GM18867 (cell line): Measurements from ENCODE around the gene PRR16.
"Not testable (repeated sequence)": the region's sequence is repeated elsewhere in the genome, so short reads cannot be mapped to it uniquely, and the experiment has no call there.

Experiments
- ATAC-seq: cut with Tn5 transposase; IDR thresholded peaks from one replicate; pipeline ENCODE4 v1.9.1; 2021; ENCODE audit warnings: mild to moderate bottlenecking, moderate library complexity; ENCODE audit not compliant: unreplicated experiment

PRR16 gene

DNA sequence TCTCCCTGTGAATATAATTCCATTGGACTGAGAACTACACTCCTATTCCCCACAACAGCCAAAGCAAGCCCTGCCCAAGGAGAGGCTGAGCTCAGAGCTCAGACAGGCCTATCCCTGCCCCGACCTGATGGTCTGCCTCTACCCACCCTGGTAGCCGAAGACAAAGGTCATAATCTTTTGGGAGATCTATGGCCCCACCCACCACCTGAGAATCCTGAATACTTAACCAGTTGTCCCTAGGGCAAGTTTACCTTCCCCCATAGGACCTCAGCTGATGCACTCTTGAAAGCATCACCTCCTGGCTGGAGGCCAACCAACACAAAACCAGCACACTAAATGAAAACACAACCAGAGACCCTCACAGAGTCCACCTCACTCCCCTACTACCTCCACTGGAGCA lies 167.5 kb downstream of the PRR16 start:
- no peak for ATAC-seq

DNA sequence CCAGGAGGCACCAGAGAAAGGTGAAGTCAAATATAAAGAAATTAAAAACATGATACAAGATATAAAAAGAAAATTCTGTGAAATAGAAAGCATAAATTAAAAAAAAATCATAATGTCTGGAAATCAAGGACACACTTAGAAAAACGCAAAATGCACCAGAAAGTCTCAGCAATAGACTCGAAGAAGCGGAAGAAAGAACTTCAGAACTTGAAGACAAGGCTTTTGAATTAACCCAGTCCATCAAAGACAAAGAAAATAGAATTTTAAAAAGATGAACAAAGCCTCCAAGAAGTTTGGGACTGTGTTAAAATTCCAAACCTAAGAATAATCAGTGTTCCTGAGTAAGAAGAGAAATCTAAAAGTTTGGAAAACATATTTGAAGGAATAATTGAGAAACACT lies 168.3 kb downstream of the PRR16 start:
- ATAC-seq, result no peak

DNA sequence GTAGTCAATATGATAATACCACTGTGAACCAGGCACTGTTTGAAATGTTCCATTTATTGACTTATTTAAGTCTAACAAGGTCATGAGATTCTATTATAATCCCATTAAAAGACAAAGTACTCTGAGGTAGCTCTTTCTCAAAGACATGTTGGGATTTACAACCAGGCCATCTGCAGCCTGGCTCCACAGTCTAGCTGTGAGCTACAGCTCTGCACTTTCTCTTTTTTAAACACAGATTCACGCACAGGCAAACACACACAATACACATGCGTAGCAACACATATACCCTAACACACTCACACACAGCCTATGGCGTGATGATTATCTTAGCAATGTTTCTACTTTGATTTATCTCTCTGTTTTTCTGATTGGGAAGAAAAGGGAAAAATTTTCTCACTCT lies 174.3 kb downstream of the PRR16 start:
- ATAC-seq, result no peak

DNA sequence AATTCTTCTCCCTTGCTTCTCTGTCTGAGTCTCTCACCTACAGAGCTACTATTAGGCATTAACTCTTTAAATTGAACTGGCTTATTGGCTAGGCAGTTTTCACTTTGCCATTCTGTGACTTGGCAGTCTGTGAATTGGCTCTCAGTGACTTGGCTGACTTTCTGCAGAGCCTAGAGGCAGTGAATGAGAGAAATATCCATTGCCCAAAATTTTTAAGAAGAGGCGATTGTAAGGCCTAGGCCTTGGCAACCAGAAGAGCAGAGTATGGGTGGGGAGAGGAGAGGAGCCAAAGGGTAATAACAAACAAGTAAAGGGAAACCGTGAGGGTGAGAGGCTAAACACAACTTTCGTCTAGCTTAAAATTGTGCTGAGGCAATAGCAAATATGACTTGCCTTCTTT lies 176.7 kb downstream of the PRR16 start:
- no peak for ATAC-seq

DNA sequence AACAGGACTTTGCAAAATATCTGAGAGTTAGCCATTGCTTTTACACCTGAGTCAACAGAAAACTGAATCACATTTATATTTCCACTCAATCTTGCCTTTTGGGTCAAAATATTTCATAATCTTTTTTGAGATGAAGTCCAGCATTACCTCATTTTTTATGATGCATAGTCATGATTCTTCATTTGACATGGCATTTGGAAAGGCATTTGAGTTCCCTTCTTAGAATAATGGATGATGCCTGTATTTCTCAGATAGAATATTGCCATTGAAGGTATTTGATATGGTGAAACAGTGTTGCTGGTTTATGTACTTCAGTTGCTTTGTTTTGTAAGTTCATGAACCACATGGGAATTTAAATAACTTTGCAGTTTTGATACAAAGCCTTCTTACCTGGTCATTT lies 180.4 kb downstream of the PRR16 start:
- ATAC-seq, result no peak

DNA sequence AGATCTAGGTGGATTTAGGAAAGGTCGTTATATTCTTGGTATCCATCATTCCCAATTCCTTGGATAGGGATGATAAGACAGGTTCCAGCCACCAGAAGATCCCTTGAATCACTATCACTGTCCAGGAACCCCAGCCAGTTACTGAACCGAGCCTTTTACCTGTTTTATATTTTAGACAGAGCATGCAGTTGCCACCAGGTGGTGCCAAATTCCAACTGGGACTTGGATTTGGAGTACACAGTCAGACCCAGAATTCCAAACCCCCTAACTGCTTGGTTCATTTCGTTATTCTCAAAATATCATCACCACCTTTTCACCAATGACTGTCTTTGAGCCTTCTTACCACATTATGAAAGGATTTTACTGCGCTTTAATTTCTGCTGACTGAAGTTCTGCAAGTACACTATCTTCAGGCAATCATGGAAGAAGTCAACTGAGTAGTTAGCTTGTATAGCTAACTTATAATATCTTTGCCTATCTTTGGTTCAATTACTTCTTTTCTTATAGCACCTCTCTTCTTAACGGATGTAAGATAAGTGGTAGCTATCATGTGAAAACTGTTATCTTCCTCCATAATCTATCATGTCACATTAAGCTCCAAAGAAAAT lies 191.8 kb downstream of the PRR16 start:
- peak; percentile 79 for ATAC-seq

DNA sequence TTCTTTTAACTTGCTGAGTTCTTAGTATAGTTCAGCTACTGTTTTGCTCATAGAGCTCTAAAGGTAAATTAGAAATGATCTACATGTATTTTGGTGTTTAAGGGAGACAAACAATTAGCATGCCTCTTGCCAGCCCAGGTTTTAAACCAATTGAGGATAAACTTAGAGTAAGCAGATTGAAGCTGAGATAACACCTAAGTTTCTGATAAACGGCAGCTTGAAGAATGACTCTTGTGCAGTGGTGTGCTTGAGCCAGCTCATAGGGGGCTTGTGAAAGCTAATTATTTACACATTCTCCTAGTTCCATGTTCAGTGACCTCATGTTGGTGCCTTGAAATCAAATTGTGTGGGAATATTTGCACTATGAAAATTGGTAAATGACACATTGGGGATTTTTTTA lies 193.0 kb downstream of the PRR16 start:
- no peak for ATAC-seq

DNA sequence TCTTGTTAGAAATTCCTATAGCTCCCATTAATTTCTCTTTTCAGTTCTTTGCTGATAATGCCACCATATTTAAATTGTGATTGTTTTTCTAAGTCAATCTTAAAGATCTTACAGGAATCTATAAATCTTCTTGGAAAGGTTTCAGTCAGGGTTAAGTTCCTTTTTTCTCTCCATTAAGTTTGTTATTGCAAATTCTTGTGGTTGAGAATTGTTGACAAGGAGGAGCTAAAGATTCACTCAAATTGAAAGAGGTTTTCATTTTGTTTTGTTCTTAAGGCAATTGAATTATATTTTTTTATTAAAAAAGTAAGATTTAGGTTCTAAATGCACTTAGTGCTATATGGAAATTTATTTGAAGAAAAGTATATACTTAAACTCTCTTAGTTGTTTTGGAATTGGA lies 213.4 kb downstream of the PRR16 start:
- ATAC-seq, result no peak

DNA sequence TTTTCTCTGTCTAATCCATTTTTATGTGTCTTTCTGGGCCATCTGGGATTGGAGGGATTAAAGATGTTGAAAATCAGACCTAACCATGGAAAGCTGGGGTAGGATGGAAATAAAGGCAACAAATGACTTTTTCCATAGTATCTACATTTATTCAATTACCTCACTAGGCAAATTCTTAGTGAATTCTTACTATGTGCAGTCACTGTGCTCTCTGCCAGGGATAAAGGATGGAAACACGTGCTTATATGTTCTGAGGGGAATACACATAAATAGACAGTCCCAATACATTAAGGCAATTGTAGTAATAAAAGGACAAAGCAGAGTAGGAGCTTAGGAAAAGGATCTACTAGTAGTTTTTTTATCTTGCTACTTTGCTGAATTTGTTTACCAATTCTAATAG lies 214.2 kb downstream of the PRR16 start:
- no peak for ATAC-seq

DNA sequence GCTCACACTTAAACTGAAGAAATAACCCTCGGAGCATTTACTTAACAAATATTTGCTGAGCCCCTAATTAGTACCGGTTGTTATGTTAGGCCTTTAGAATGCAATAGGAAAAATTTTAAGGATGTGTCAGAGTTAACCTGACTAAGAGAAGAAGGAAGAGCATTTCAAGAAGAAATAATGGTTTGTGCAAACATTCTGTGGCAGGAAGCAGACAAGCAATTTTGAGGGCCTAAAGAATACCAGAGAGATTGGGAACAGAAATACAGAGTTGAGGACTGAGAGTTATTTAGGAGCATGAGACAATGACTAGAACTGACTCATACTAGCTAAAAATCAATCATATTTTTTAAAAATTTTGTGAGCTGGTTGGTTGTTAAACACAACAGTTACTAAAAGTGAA lies 218.8 kb downstream of the PRR16 start:
- ATAC-seq, result no peak

DNA sequence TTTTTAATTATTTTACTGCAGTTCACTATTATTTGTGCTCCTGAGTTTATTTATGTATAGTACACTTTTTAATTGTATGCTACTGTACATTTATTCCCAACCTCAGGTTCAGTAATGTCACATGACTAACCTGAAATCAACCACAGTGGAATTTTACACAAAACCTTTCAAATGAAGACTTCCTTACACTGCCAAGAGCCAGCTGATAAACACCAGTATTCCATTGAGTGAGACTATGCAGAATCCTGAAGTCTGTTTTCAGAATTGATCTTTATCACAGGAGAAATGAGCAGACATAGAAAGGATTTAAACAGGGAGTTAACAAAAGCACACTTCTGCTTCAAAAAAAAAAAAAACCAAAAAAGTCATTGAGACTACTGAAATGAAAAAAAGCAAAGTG lies 219.5 kb downstream of the PRR16 start:
- no peak for ATAC-seq

DNA sequence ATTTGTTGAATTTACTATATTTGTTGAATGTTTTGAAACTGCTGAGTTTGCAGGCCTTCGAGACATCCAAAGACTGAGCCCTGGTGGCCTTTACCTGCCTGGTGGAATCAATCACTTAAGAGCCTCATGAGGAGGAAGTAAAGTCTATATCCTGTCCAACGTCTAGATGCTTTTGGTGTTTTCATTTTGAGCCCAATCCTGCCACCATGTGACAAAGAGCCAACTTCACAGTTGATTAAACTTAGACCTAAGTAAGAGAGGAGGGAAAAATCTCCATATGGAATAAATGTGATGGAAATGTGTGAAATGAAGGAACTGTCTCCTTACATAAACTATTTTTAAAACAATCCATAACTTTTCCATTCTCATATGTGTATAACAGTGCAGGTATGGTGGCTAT lies 220.1 kb downstream of the PRR16 start:
- ATAC-seq, result no peak

DNA sequence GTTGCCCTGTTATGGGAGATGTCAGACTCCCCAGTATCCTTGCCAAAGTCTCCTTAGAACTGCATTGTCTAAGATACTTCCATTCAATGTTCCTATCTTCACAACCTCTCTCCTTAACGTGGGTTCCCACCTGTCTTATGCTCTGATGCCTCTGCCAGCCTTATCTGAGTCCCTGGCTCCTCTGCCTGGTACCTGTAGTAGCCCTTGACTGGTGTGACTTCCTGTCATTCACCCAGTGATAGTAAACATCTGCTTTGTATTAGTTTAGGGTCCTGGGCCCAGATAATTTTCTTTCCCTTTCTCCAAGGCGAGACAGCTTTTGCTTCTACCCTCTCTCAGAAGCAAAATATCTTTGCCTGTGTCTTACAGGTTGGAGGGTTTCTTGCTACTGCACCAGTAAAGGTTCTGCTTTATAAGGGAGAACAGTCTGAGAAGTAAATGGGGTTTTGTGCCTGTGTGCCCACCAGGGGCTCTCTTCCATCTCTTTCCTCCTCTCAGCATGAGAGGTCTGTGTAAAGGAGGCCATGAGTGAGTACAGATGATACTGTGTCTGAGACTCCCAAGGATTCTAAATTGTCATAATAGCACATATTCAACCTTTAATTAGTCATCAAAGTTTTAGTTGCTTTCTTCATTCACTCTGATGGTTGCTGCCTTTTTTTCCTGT lies 220.8 kb downstream of the PRR16 start:
- ATAC-seq, result no peak

DNA sequence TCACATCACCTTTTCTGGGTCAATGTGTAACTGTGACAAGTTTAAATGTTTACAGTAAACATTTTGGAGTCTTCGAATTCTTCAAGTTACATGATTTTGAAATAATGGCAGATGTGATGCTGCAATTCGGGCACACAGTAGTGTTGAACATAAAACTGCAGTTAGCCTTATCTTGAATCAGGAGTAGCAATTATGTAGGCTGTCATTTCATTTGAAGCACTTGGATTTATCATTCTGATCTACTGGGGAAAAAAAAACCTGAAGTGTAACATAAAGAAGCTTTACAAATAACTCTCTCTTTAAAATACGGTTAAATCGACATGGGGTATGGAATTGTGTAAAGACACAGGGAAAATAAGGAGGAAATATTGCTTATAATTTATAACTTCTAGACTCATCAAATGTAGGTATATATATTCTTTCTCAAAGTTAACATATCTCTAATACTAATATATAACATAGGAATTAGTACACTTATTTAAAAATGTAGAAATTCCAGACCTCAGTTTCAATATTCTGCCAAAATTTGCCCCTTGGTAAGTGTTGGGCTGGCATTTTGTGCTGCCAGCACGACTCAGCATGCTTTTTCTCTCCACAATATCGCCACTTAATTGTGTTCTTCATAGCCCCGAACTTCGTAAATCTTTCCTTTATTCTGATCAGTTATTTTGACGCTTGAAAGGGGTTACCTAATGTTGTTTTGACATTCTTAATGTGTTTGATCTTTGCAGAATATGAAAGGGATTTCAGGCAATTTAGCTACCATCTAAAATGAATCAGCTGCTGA lies 226.7 kb downstream of the PRR16 start:
- no peak for ATAC-seq

DNA sequence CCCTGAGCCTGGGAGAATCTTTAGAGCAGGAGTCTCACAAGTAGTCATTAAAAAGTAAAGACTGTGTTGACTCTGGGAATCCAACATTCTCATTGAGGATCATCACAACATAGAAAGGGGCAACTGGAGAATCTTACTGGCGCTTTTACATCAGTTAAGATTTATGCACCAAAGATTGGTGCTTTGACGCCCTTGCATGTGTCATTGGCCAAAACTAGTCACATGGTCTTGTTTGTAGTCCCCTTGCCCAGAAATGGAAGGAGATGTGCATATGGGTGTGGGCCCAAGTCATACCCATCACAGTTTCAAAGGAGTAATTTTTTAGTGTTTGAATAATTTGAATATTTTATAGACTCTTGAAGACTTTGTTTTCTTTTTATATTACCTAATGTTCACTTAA lies 228.2 kb downstream of the PRR16 start:
- no peak for ATAC-seq

DNA sequence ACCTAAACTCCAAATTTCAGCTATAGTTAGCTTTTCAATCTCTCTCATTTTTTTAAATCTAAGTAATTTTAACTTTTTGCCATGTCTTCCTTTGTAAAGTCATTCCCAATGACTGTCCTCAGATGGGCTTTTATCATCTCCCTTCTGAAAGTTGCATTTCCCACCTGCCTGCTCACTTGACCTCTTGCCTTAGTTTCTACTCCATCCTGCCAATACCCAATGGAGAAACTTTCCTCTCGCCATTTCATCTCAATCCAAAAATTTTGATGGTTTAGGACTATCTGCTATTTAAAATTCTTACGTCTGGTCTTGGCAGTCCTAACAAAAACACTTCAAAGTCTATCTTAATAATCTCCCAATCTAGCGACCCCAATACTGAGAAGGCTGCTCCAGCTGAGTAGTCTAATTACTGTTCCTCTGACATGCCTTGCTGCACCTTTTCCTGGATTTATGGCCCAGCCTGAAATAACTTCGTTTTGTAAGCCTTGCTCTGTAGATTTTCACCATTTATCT lies 231.3 kb downstream of the PRR16 start:
- no peak for ATAC-seq

DNA sequence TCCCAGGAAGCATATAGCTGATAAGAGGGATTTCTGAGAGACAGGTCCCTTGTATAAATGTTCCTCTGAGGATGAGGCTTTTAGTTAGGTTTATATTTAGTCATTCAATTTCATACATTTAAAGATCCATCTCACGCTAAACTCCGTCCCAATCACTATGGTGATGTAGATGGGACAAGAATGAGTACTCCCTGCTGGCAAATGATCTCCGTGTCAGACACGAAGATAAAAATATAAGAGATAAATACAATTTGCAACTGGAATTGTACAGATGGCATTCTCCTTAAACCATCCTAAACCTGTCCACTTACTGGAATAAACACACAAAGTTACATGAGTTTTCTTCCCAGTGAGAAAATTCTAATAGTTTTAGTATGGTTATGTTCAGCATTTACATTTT lies 233.0 kb downstream of the PRR16 start:
- no peak for ATAC-seq

DNA sequence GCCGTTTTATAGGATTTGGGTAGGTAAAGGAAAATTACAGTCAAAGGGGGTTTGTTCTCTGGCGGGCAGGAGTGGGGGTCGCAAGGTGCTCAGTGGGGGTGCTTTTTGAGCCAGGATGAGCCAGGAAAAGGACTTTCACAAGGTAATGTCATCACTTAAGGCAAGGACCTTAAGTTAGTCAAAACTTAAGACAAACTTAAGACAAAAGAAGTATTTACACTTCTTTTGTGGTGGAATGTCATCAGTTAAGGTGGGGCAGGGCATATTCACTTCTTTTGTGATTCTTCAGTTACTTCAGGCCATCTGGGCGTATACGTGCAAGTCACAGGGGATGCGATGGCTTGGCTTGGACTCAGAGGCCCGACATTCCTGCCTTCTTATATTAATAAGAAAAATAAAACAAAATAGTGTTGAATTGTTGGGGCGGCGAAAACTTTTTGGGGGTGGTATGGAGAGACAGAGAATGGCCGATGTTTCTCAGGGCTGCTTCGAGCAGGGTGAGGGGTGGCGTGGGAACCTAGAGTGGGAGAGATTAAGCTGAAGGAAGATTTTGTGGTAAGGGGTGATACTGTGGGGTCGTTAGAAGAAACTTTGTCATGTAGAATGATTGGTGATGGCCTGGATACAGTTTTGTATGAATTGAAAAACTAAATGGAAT lies 233.7 kb downstream of the PRR16 start:
- not testable (repeated sequence) for ATAC-seq

DNA sequence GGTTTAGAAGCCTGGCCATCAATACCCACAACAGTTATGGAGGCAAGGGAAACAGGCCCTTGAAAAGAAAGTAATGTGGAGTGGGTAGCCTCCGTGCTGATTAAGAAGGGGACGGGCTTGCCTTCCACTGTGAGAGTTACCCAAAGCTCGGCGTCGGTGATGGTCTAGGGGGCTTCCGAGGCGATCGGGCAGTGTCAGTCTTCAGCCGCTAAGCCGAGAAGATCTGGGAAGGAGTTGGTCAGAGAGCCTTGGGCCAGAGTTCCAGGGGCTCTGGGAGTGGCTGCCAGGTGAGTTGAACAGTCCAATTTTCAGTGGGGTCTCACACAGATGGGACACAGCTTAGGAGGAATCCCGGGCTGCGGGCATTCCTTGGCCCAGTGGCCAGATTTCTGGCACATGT lies 236.6 kb downstream of the PRR16 start:
- not testable (repeated sequence) for ATAC-seq

DNA sequence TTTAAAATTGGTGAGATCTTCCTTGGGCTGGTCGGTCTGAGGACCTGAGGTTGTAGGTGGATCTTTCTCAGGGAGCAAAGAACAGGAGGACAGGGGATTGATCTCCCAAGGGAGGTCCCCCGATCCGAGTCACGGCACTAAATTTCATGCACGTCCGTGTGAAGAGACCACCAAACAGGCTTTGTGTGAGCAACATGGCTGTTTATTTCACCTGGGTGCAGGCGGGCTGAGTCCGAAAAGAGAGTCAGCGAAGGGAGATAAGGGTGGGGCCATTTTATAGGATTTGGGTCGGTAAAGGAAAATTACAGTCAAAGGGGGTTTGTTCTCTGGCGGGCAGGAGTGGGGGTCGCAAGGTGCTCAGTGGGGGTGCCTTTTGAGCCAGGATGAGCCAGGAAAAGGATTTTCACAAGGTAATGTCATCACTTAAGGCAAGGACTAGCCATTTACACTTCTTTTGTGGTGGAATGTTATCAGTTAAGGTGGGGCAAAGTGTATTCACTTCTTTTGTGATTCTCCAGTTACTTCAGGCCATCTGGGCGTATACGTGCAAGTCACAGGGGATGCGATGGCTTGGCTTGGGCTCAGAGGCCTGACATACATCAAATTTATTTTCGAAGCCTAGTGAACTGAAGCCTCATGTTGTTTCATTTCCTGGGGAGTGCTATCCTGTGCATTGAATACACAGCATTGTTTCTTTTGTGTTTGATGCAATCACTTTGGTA lies 238.9 kb downstream of the PRR16 start:
- ATAC-seq, result not testable (repeated sequence)
